Psoas muscle (tissue), 8 donors: ENCODE measurements around the gene PLEKHM1. TPM values are rescaled to one million over a fixed set of nuclear protein-coding genes. Genes with fewer than 3 reads are reported as not detected.

Experiments used
- ATAC-seq, 4 donors: fragments of 200-7000 bp; cut with Tn5 transposase; one replicate each; pipeline ENCODE4 v1.9.1; 2020; ENCODE audit warnings: moderate library complexity in 3 of 4, mild to moderate bottlenecking in 2 of 4
- DNase-seq, 2 donors: peaks; one replicate each; pipeline ENCODE4 v3.0.0-alpha.2; 2020
- H3K27ac ChIP-seq: fragments of 200-600 bp; one replicate; pipeline ENCODE4 v1.8.0; 2022
- H3K27me3 ChIP-seq, 3 donors: fragments of 200-600 bp in 1 of 3; one replicate each; pipeline versions ENCODE4 v1.6.1 to v1.8.0; 2013 to 2022; ENCODE audit warnings: low read length in 2 of 3, mild to moderate bottlenecking in 2 of 3, moderate library complexity in 1 of 3; ENCODE audit not compliant: insufficient read depth in 3 of 3
- H3K36me3 ChIP-seq, 2 donors: fragments of 200-600 bp in 1 of 2; one replicate each; pipeline versions ENCODE4 v1.6.1 to v1.8.0; 2013 to 2022; ENCODE audit warnings: low read depth in 1 of 2, mild to moderate bottlenecking in 1 of 2, moderate library complexity in 1 of 2; ENCODE audit not compliant: insufficient read depth in 1 of 2
- H3K4me1 ChIP-seq: fragments of 200-600 bp; one replicate; pipeline ENCODE4 v1.8.0; 2022
- H3K4me3 ChIP-seq: fragments of 200-600 bp; one replicate; pipeline ENCODE4 v1.8.0; 2022; ENCODE audit warnings: mild to moderate bottlenecking
- H3K9me3 ChIP-seq: fragments of 200-600 bp; one replicate; pipeline ENCODE4 v1.8.0; 2022
- CTCF ChIP-seq: fragments of 200-600 bp; IDR thresholded peaks from one replicate; pipeline ENCODE4 v1.8.0; 2022; ENCODE audit warnings: antibody characterized with exemption
- WGBS, 3 donors: extraction: QIAGEN DNeasy Blood & Tissue Kit; methylation state at CpG; one replicate each; pipeline versions ENCODE4 v1.1.6 to v1.1.7; 2013; 5-methylcytosine and 5-hydroxymethylcytosine counted together
- intact Hi-C, 2 donors: fragments of 100-400 bp; cut with DNase I; formaldehyde crosslinking; loops; one replicate each; pipeline versions ENCODE4 v1.11.0 to v1.14.2; 2022
- polyA plus RNA-seq, 3 donors: library from polyadenylated mRNA; stranded (reverse); fragments of 200-250 nt; gene quantifications; one replicate each; pipeline ENCODE4 v1.2.3, GENCODE V29; 2013
- total RNA-seq, 4 donors: library from RNA; stranded (reverse); fragmentation: NEBNext Ultra II Directional in 2 of 4; extraction: Animal tissue kit (Norgen Biotek cat#: 25700) in 2 of 4; gene quantifications; one replicate each; pipeline versions ENCODE4 v1.2.1 to v1.2.4, GENCODE V29; 2021 to 2023
- donor health status: healthy with polysubstance abuse.
- donor health status: DM: no; HTN: no; CAD: no; lungs with moderate emphysema.
- donor health status: Bipolar disorder and iron deficiency.
- donor health status: healthy.
- donor health status: DM: yes; HTN: yes; CAD: no.
- donor health status: DM: no; HTN: no; CAD: no.
- donor health status: DM: no; HTN: no; CAD: no.
- donor health status: DM: yes; HTN: yes; CAD: no.

PLEKHM1 gene
- total and polyA plus RNA-seq, 7 donors, result 13.0 to 47.6 (median 25.5) TPM

GRCh38 chr17:45408611-45409421 lies 81.7 kb downstream of the PLEKHM1 start:
- Histone ChIP-seq H3K4me1 (peaks cover 13% of the 10 kb centered on the region), H3K27me3 (peaks cover 0 to 10% (median 1%) of the 10 kb centered on the region in 3 donors), H3K9me3 (no peaks in the 10 kb centered on the region), H3K4me3 (peak overlapping the region; percentile 48), H3K27ac (no peak overlapping the region), H3K36me3 (no peaks in the 10 kb centered on the region)
- intact Hi-C loops, result no loop called here
- no peak for TF ChIP-seq CTCF
- WGBS, 3 donors, result 63 to 68% (median 64%) methylated on average over 11 of the region's 11 CpGs
- DNase-seq (no peak), ATAC-seq (no peak)

- H3K27ac ChIP-seq, result no peak overlapping the region
- H3K4me3 ChIP-seq, result no peak overlapping the region
- no peak for ATAC-seq
- WGBS, 3 donors, result 86 to 90% (median 89%) methylated on average over 7 of the region's 7 CpGs
- peaks cover 0 to 10% (median 1%) of the 10 kb centered on the region in 3 donors for H3K27me3 ChIP-seq
- H3K36me3 ChIP-seq, result no peaks in the 10 kb centered on the region
- H3K4me1 ChIP-seq, result peaks cover 4% of the 10 kb centered on the region
- intact Hi-C loops, result no loop called here
- no peak for TF ChIP-seq CTCF
- no peaks in the 10 kb centered on the region for H3K9me3 ChIP-seq
- no peak for DNase-seq
These were observed 84.4 kb downstream of the PLEKHM1 start for GRCh38 chr17:45406107-45406506.

- intact Hi-C loops, result no loop called here
- TF ChIP-seq CTCF, result no peak
- peak; percentile 11 to 37 (median 28) for ATAC-seq
- no peak for DNase-seq
- no peaks in the 10 kb centered on the region for H3K36me3 ChIP-seq
- no peak overlapping the region for H3K27ac ChIP-seq
- peak overlapping the region; percentile 39 for H3K4me3 ChIP-seq
- H3K9me3 ChIP-seq, result no peaks in the 10 kb centered on the region
- WGBS, 3 donors, result 28 to 36% (median 35%) methylated on average over 42 to 48 of the region's 48 CpGs
- H3K4me1 ChIP-seq, result no peaks in the 10 kb centered on the region
- H3K27me3 ChIP-seq, result peaks cover 0 to 10% (median 1%) of the 10 kb centered on the region in 3 donors
These were observed 85.1 kb downstream of the PLEKHM1 start for GRCh38 chr17:45405250-45406086.

GRCh38 chr17:45404870-45405249 lies 85.7 kb downstream of the PLEKHM1 start:
- no peak for TF ChIP-seq CTCF
- Histone ChIP-seq H3K36me3 (no peaks in the 10 kb centered on the region), H3K27ac (no peak overlapping the region), H3K27me3 (peaks cover 0 to 10% (median 1%) of the 10 kb centered on the region in 3 donors), H3K4me1 (no peaks in the 10 kb centered on the region), H3K9me3 (no peaks in the 10 kb centered on the region), H3K4me3 (no peak overlapping the region)
- intact Hi-C loops, result no loop called here
- DNase-seq, result no peak
- no peak for ATAC-seq
- 51 to 58% (median 56%) methylated on average over 14 of the region's 14 CpGs for WGBS, 3 donors
